Subcutaneous adipose tissue (tissue), 4 donors: ENCODE data around the gene LEMD2. TPM values are rescaled to one million over a fixed set of nuclear protein-coding genes. Genes with fewer than 3 reads are reported as not detected.

Source experiments
- CTCF ChIP-seq: fragments of 450-650 bp; IDR thresholded peaks from one replicate; pipeline ENCODE4 v1.5.1; 2016; ENCODE audit warnings: low read depth, mild to moderate bottlenecking, control low read depth, antibody characterized with exemption, moderate library complexity
- total RNA-seq, 4 donors: library from RNA; depleted of rRNA; stranded (reverse); fragments of >200 nt; gene quantifications; one replicate each; pipeline ENCODE4 v1.1.0, GENCODE V29; 2016

LEMD2 gene
- total RNA-seq, 4 donors from 2014 or later: 24.3 to 61.6 (median 40.0) TPM

DNA sequence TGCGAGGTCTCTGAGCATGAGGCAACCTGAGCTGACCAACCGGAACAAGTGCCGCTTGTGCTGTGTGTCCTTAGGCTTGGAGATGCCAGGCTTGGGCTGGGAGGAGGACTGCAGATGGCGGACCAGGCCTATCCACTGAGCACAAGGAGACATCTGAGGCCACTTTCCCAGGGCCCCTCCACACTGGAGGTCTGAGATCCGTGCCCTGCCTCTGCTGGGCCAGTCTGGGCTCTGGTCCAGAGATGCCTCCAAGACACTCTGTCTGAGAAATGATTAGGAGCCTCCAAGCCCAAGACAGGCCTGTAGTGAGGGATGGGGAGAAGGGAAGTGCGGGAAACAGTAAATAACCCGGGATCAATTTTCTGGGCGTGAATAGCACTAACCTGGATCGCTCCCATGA, 17.9 kb upstream of the LEMD2 start:
- TF ChIP-seq CTCF: no peak

DNA sequence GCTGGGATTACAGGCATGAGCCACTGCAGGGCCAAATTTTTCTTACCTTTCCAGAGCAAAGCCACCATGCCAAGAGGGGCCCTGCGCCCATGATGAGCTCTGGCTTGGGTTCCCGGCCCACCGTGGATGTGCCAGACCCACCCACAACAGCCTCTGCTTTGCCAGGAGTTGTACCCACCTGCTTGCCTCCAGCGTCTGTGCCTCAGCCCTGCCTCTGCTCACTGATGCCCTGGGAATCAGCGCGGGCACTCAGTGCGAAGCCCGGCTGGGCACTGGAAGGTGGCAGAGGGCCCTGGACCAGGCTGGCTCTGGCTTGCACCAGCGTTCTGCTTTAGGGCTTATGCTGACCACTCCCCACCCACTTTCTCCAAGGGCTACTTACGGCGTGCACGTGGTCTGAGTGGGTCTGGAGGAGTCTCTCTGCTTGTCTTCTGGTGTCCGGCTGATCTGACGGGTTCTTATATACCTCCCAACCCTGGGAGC, 14.7 kb upstream of the LEMD2 start, which contains the start of gene MLN:
Gene MLN, minus strand, starts transcription at position 433 of the 483 bp plus-strand sequence. CDS start 2,840 bp downstream, outside the sequence.
- no peak for TF ChIP-seq CTCF

DNA sequence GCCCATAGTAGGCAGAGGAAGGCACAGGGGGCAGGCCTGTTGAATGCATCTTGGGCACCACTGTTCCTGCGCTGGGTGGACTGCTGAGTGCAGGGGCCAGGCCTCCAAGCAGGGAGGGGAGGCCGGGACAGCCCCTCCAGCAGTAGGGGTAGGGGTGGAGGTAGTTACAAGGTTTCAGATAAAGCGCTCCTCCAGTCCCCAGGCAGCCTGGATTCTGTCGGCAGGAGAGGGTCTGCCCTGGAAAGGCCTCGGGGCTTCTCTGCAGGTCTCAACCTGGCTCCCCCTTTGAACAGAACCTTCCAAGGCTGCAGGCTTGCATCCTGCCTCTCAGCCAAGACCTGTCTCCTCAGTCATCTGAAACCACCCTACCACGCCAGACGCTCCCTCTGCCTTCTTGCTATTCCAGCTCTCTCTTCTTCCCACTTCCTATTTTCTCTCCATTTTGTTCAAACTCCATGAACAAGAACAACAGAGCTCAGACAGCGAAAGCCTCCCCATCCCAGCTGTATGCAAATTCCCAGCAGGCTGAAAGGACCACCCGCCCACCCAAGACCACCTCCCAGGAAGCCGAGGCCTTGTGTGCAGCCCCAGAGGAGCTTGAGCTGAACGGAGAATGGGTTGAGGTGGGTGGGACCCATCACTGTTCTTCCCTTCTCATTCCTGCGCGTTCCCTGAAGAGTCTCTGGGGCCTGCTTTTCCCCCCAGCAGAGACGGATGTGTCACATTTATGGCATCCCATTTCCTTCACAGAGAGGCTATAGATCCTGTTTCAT, 13.4 kb upstream of the LEMD2 start:
- TF ChIP-seq CTCF: no peak

- no peak for TF ChIP-seq CTCF
Observed at GRCh38 chr6:33801611-33802010, 12.7 kb upstream of the LEMD2 start.

GRCh38 chr6:33800248-33800969, 11.5 kb upstream of the LEMD2 start:
- no peak for TF ChIP-seq CTCF

DNA sequence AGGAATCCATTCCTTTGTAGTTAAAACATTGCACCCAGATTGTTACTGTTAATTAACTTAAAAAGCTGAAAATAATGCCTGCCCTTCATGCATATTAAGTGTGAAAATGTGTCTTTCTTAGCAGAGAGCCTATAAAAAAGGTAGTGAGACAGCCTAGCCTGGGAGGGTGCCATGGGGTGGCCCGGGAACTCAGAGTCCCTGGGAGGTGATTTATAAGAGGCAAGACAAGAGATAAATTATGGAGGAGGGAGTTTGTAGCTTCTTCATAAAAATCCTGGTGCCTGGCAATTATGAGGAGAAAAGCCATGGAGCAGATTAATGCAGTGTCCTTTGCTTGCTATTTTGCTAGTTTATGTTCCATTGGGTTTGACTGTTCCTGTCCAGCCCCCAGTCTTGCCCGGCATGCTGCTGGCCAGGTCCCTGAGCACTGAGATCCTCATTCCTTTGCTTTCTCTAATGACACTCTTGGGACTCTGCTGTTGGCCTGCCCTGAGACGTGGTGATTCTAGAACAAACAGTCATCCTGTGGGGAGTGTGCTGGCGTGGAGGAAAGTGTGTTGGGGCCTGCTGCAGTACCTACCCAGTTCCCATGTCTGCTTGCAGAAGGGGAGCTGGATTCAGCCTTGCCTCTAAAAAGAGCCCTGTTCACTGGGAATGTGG, 10.7 kb upstream of the LEMD2 start:
- no peak for TF ChIP-seq CTCF
